Keratinocyte (primary cell): ENCODE data around the gene DGKD. TPM values are rescaled to one million over a fixed set of nuclear protein-coding genes. Genes with fewer than 3 reads are reported as not detected.

ENCODE experiments used
- DNase-seq: peaks from one replicate; pipeline ENCODE4 v3.0.0-alpha.2; 2011; ENCODE audit warnings: low read depth, missing footprints, low spot score
- FAIRE-seq: peaks from 2 replicates; lab custom pipeline; 2011; peaks lifted over from hg19 to GRCh38; lab: Jason Lieb, UNC
- H2AFZ ChIP-seq: 2 replicates; pipeline ENCODE4 v1.6.0; 2012; ENCODE audit warnings: low read length, control low read depth, inconsistent platforms; ENCODE audit not compliant: control insufficient read depth
- H3K27ac ChIP-seq: 2 replicates; pipeline ENCODE4 v1.5.1; 2011; ENCODE audit warnings: low read length; ENCODE audit not compliant: control insufficient read depth, insufficient read depth
- H3K27me3 ChIP-seq: 3 replicates; pipeline ENCODE4 v1.6.0; 2011; ENCODE audit warnings: low read length; ENCODE audit not compliant: control insufficient read depth, insufficient read depth; ENCODE audit errors: extremely low read depth
- H3K36me3 ChIP-seq, 2 experiments: 2 replicates in 1 of 2; 3 replicates in 1 of 2; pipeline ENCODE4 v1.5.1; 2011; ENCODE audit warnings: low read length in 2 of 2, mild to moderate bottlenecking in 1 of 2; ENCODE audit not compliant: control insufficient read depth in 2 of 2, insufficient read depth in 2 of 2; ENCODE audit errors: extremely low read depth in 1 of 2
- H3K4me1 ChIP-seq: 3 replicates; pipeline ENCODE4 v1.5.1; 2011; ENCODE audit warnings: low read length; ENCODE audit not compliant: control insufficient read depth, insufficient read depth; ENCODE audit errors: extremely low read depth
- H3K4me2 ChIP-seq: 3 replicates; pipeline ENCODE4 v1.6.0; 2011; ENCODE audit warnings: low read depth, low read length; ENCODE audit not compliant: control insufficient read depth, insufficient read depth; ENCODE audit errors: extremely low read depth
- H3K4me3 ChIP-seq, 3 experiments: fragments of 200-600 bp in 1 of 3; sonication (generic) in 1 of 3; 2 replicates in 2 of 3; 3 replicates in 1 of 3; pipeline ENCODE4 v1.5.1; 2011 to 2016; ENCODE audit warnings: low read length in 3 of 3, mild to moderate bottlenecking in 3 of 3, control low read depth in 2 of 3, inconsistent platforms in 1 of 3, low read depth in 1 of 3, mixed read lengths in 1 of 3, mixed run types in 1 of 3, moderate library complexity in 1 of 3; ENCODE audit not compliant: control insufficient read depth in 2 of 3, insufficient read depth in 2 of 3; ENCODE audit errors: extremely low read depth in 1 of 3
- H3K79me2 ChIP-seq: 2 replicates; pipeline ENCODE4 v1.6.0; 2012; ENCODE audit warnings: low read length; ENCODE audit not compliant: control insufficient read depth, insufficient read depth
- H3K9ac ChIP-seq: 3 replicates; pipeline ENCODE4 v1.6.0; 2011; ENCODE audit warnings: low read length; ENCODE audit not compliant: control insufficient read depth, insufficient read depth; ENCODE audit errors: extremely low read depth
- H3K9me1 ChIP-seq: 3 replicates; pipeline ENCODE4 v1.6.0; 2011; ENCODE audit warnings: low read length; ENCODE audit not compliant: control insufficient read depth, insufficient read depth; ENCODE audit errors: extremely low read depth
- H3K9me3 ChIP-seq: 2 replicates; pipeline ENCODE4 v1.5.1; 2012; ENCODE audit warnings: low read depth, low read length; ENCODE audit not compliant: control insufficient read depth
- H4K20me1 ChIP-seq: 3 replicates; pipeline ENCODE4 v1.6.0; 2011; ENCODE audit warnings: low read length; ENCODE audit not compliant: control insufficient read depth, insufficient read depth; ENCODE audit errors: extremely low read depth
- EZH2 ChIP-seq: IDR thresholded peaks from one replicate; pipeline ENCODE4 v1.6.1; 2012; ENCODE audit warnings: inconsistent platforms, mild to moderate bottlenecking, low read length, moderate library complexity
- dilution Hi-C: fragments of 300-500 bp; cut with MboI; formaldehyde crosslinking; loops from one replicate; pipeline ENCODE4 v1.7.0; 2020; ENCODE audit warnings: low sequenced_read_pairs; ENCODE audit not compliant: extremely low pct_ligation_motif_present
- polyA plus RNA-seq, 5 experiments: library from polyadenylated mRNA; depleted of rRNA in 3 of 5; stranded (reverse) in 3 of 5; stranded (forward) in 1 of 5; unstranded in 1 of 5; fragments of >200 nt; gene quantifications; 1 replicate in 1 of 5; 2 replicates in 3 of 5; 3 replicates in 1 of 5; pipeline versions ENCODE4 v1.2.1 to v1.2.3, GENCODE V29; 2011 to 2012; ENCODE audit warnings: missing spikeins in 2 of 5, low read depth in 1 of 5, low replicate concordance in 1 of 5
- TF ChIP-seq, protein P1 (sequence below), 3 experiments: IDR thresholded peaks in 1 of 3; conservative IDR thresholded peaks in 1 of 3; optimal IDR thresholded peaks in 1 of 3; 2 replicates in 2 of 3; 3 replicates in 1 of 3; pipeline versions ENCODE3 to v1.5.1; 2011; ENCODE audit warnings: low read length in 3 of 3, mild to moderate bottlenecking in 3 of 3, moderate library complexity in 2 of 3, control low read depth in 1 of 3, inconsistent platforms in 1 of 3; ENCODE audit not compliant: insufficient read depth in 2 of 3; ENCODE audit errors: extremely low read depth in 1 of 3

DGKD gene
- polyA plus RNA-seq, 1 donor (not counting 4 experiments of a cell fraction or from before 2014, with no cell fraction given) = 6.1 TPM

GRCh38 chr2:233499928-233500327 lies 145.6 kb downstream of the DGKD start:
- dilution Hi-C loops = no loop called here
- no peaks in the 10 kb centered on the region for H3K9me1 ChIP-seq

DNA sequence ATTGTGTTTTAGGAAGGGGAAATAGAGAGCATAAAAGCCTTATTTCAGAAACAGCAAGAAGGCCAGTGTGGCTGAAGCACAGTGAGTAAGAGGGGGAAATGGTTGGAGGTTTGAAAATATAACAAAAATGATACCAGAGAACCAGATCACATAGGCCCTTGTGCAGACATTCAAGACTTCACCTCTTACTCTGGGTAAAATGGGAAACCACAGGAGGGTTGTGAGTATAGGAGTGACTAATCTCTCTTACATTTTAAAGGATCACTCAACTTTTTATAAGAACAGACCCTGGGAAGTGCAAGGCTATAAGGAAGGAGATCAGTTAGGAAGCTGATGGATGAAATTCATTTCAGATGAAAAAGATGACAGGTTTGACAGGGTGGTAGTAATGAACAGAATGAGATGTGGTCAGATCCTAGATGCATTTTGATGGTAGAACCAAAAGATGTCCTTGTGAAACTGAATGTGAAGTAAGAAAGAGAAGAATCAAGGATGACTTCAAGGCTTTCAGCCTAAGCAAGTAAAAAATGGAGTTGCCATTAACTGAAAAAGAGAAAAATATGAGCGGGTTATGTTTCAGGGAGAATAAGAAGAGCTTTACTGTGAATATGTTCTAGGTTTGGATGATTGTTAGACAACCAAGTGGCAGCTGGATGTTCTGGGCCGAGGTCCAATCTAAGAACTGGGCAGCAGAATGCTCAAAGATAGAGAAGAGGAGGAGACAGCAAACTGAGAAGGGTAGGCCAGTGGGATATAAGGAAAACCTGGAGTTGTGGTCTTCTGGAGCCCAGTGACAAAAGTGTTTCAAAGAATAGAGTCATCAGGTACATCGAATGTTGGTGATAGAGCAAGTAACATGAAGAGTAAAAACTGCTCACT lies 147.1 kb downstream of the DGKD start:
- Histone ChIP-seq H3K27ac (no peak overlapping the region), H3K4me3 (no peak overlapping the region), H2AFZ (no peak overlapping the region), H4K20me1 (no peaks in the 10 kb centered on the region), H3K9me3 (peaks cover 6% of the 10 kb centered on the region), H3K4me2 (no peak overlapping the region), H3K4me1 (peaks cover 12% of the 10 kb centered on the region), H3K9ac (no peak overlapping the region), H3K27me3 (no peaks in the 10 kb centered on the region), H3K79me2 (no peaks in the 10 kb centered on the region), H3K9me1 (no peaks in the 10 kb centered on the region), H3K36me3 (peaks cover 6 to 10% of the 10 kb centered on the region in 2 experiments)
- TF ChIP-seq, protein P1, sequence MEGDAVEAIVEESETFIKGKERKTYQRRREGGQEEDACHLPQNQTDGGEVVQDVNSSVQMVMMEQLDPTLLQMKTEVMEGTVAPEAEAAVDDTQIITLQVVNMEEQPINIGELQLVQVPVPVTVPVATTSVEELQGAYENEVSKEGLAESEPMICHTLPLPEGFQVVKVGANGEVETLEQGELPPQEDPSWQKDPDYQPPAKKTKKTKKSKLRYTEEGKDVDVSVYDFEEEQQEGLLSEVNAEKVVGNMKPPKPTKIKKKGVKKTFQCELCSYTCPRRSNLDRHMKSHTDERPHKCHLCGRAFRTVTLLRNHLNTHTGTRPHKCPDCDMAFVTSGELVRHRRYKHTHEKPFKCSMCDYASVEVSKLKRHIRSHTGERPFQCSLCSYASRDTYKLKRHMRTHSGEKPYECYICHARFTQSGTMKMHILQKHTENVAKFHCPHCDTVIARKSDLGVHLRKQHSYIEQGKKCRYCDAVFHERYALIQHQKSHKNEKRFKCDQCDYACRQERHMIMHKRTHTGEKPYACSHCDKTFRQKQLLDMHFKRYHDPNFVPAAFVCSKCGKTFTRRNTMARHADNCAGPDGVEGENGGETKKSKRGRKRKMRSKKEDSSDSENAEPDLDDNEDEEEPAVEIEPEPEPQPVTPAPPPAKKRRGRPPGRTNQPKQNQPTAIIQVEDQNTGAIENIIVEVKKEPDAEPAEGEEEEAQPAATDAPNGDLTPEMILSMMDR (optimal IDR thresholded peaks at IDR 0.05 in 1 of 3, IDR thresholded peaks at IDR 0.05 in 1 of 3, conservative IDR thresholded peaks at IDR 0.05 in 1 of 3; ENCODE audit: extremely low read depth in 1 of 3, insufficient read depth in 2 of 3, low read length in 3 of 3) = no peak
- no peak for TF ChIP-seq EZH2
- dilution Hi-C loops = no loop called here
- DNase-seq (no peak), FAIRE-seq (peak; percentile 84)

More at GRCh38 chr2:233499928-233500327, 145.6 kb downstream of the DGKD start:
- Histone ChIP-seq H3K4me3 (no peak overlapping the region), H3K4me2 (no peak overlapping the region), H3K4me1 (peaks cover 12% of the 10 kb centered on the region), H3K36me3 (peaks cover 6 to 14% of the 10 kb centered on the region in 2 experiments), H3K27ac (no peak overlapping the region), H3K9ac (no peak overlapping the region), H3K79me2 (no peaks in the 10 kb centered on the region), H2AFZ (no peak overlapping the region), H3K9me3 (peaks cover 6% of the 10 kb centered on the region), H3K27me3 (no peaks in the 10 kb centered on the region), H4K20me1 (no peaks in the 10 kb centered on the region)
- FAIRE-seq (no peak), DNase-seq (no peak)
- TF ChIP-seq, protein P1 (optimal IDR thresholded peaks at IDR 0.05 in 1 of 3, IDR thresholded peaks at IDR 0.05 in 1 of 3, conservative IDR thresholded peaks at IDR 0.05 in 1 of 3; ENCODE audit: extremely low read depth in 1 of 3, insufficient read depth in 2 of 3, low read length in 3 of 3) = no peak
- TF ChIP-seq EZH2 = no peak
